ENCODE data around the gene NTRK2. TPM values are rescaled to one million over a fixed set of nuclear protein-coding genes. Genes with fewer than 3 reads are reported as not detected.

NTRK2 gene
- total RNA-seq, 1 donor from 2014 or later: 221 TPM

DNA sequence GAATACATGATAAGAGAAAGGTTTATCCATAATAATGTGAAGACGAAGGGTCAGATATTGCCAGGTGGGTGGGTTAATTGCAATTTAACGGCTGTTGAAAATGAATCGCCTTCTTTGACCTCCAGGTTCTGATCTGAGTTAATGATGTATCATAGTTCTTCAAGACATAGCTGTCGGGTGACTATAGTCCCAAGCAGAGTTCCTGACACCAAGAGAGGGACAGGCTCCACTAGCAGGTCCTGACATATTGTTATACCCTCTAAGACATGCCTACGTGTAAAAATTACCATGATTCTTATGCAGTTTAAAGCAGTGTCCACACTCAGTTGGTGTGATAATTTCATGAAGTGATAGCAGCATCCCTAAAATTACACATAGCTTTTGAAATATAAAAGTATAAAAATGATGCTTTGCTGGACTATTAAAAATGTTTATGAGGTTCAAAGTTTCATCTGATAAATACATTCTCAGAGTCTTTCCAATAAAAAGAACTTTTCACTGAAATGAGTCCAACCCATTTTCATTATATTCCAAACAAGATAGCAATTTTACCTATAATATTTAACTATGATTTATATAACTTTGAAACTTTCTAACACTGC, 53.0 kb downstream of the NTRK2 start:
- no peak for FAIRE-seq
- no peak for DNase-seq (ENCODE audit: low spot score in 2 of 2)

- FAIRE-seq: no peak
- no peak for DNase-seq (ENCODE audit: low spot score in 2 of 2)
These were observed 53.9 kb downstream of the NTRK2 start for GRCh38 chr9:84723426-84723825.

- no peak for FAIRE-seq
- DNase-seq (ENCODE audit: low spot score in 2 of 2): no peak
These were observed 62.2 kb downstream of the NTRK2 start for GRCh38 chr9:84731696-84732095.

GRCh38 chr9:84736081-84736480, 66.6 kb downstream of the NTRK2 start:
- DNase-seq (ENCODE audit: low spot score in 2 of 2): no peak
- FAIRE-seq: no peak

GRCh38 chr9:84736536-84736935, 67.0 kb downstream of the NTRK2 start:
- no peak for FAIRE-seq
- DNase-seq (ENCODE audit: low spot score in 2 of 2): no peak

GRCh38 chr9:84738353-84738752, 68.8 kb downstream of the NTRK2 start:
- DNase-seq (ENCODE audit: low spot score in 2 of 2) (no peak), FAIRE-seq (no peak)

DNA sequence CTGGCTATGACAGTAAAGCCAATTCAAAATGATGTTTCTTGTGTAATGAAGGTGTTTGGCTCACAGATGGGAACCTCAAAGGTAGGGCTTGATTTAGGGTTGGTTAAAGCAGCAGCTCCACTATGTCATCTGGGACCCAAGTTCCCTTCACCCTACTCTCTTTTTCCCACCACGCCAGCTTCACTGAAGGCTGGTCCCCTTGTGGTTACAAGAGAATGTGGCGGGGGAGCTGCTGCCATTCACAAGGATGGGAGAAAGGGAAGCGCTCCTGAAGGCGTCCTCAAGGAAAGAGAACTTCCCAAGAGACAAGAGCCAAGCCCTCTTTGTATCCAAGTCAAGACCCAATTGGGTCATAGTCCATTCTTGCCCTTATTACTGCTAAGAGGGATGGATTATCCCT, 72.7 kb downstream of the NTRK2 start:
- FAIRE-seq: no peak
- DNase-seq (ENCODE audit: low spot score in 2 of 2): no peak

GRCh38 chr9:84744195-84744594, 74.7 kb downstream of the NTRK2 start:
- FAIRE-seq (no peak), DNase-seq (ENCODE audit: low spot score in 2 of 2) (no peak)

DNA sequence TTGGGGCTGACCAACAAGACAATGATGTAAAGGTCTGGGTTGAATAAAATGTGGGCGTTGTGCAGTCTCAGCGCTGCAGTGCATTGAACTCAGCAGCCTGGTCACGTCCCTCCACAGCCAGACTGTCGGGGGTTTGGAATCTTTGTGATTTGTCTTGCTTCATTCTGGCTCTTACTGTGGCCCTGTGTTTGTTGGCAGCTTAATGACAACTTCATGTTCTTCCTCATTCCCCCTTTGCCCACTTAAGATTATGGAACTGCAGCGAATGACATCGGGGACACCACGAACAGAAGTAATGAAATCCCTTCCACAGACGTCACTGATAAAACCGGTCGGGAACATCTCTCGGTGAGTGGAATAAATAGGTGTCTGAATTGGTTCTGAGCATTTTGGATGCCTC, 75.2 kb downstream of the NTRK2 start:
- no peak for DNase-seq (ENCODE audit: low spot score in 2 of 2)
- FAIRE-seq: no peak

DNA sequence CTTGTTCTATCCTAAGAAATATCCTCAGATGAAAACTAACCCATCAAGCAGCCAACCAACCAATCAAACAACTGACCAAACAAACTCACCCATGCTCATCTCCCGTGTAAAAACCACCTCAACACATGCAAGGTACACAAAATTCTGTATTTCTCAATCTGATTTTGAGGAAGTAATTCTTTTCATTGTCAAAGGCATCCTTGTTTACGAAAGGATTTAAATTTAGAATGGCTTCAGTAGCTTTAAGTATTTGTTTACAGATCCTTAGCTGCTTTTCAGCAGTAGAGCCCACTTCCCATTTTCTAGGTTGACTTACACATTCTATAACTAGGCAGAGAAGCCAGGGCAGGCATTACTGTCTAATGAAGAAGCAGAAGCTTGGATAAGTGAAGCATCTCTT, 78.6 kb downstream of the NTRK2 start:
- DNase-seq (ENCODE audit: low spot score in 2 of 2) (no peak), FAIRE-seq (no peak)

DNA sequence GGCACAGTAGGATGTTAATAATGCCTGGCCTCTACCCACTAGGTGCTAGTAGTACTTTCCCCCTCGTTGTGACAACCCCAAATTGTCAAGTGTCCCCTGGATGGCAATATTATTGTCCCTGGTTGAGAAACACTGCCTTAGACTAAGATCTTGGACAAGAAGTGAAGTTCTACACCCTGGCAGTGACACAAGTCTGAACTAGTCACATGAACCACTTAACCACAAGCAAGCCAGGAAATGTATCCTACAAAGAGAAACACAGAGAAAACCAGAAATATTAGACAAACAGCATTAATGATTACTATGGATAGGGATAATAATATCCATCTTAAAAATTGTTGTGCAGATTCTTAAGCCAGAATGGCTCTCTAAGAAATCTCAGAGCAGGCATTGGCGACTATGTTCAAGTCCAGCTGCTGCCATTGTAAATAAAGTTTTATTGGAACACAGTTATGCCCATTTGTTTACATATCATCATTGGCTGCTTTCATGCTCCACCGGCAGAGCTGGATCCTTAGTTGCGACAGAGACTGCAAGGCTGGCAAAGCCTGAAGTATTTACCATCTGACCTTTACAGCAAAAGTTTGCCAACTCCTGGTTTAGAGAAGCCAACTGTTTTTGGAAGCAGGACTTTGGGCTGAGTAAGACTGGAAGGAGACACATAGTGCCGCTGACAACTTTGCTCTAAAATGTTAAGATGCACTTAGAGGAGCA, 80.8 kb downstream of the NTRK2 start:
- no peak for DNase-seq (ENCODE audit: low spot score in 2 of 2)
- FAIRE-seq: no peak

DNA sequence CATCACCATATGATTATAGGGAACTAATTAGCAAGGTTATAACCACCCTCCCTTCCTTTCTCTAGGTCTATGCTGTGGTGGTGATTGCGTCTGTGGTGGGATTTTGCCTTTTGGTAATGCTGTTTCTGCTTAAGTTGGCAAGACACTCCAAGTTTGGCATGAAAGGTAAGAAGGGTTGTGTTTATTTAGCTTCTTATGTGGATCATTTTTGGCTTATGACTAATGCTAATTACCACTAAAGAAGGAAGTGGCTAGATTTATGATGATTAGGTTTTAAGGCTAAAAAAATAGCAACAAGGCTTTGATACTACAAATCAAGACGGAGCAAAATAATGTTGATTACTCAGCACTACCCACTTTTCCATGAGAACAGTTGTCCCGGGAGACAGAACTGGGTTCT, 82.4 kb downstream of the NTRK2 start:
- no peak for FAIRE-seq
- no peak for DNase-seq (ENCODE audit: low spot score in 2 of 2)

DNA sequence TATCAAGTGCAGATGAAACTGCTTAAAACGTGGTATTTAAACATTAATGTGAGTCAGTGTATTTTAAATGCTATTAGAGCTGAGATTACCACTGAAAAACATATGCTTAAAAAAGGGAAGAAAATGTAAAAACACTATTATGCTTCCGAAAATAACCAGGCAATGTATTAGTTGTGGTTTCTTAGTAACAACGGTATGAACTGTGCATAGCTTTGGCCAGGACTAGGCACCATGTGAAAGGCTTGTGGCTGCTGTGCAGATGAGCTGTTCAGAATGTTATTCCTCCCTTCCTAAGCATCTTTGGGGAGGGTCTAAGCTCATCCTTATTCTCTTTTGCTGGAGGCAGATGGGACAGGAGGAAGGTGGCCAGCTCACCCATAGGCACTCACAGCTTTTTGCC, 84.9 kb downstream of the NTRK2 start:
- DNase-seq (ENCODE audit: low spot score in 2 of 2) (no peak), FAIRE-seq (no peak)

GRCh38 chr9:84754881-84755280, 85.4 kb downstream of the NTRK2 start:
- no peak for DNase-seq (ENCODE audit: low spot score in 2 of 2)
- FAIRE-seq: no peak

DNA sequence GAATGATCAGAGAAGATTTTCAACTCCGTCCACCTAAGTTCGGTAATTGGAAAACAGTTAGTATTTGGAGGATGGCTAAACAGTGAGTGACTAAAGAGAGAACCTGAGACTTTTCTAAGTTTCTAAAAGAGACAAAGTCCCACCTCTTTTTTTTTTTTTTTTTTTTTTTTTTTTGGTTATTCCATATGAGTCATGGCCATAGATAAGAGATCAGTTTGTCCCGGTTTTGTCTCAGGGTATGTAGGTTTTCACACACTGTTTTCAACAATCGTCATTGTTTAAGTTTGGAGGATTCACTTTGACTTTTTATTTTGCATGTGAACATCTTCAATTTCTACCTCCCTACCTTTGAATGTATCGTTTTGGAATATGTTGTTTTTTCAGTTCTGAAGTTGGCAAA, 85.9 kb downstream of the NTRK2 start:
- FAIRE-seq (no peak), DNase-seq (ENCODE audit: low spot score in 2 of 2) (no peak)

GRCh38 chr9:84756171-84756570, 86.6 kb downstream of the NTRK2 start:
- DNase-seq (ENCODE audit: low spot score in 2 of 2) (no peak), FAIRE-seq (no peak)

GRCh38 chr9:84756731-84757130, 87.2 kb downstream of the NTRK2 start:
- DNase-seq (ENCODE audit: low spot score in 2 of 2): no peak
- no peak for FAIRE-seq

GRCh38 chr9:84758817-84759216, 89.3 kb downstream of the NTRK2 start:
- no peak for DNase-seq (ENCODE audit: low spot score in 2 of 2)
- no peak for FAIRE-seq

DNA sequence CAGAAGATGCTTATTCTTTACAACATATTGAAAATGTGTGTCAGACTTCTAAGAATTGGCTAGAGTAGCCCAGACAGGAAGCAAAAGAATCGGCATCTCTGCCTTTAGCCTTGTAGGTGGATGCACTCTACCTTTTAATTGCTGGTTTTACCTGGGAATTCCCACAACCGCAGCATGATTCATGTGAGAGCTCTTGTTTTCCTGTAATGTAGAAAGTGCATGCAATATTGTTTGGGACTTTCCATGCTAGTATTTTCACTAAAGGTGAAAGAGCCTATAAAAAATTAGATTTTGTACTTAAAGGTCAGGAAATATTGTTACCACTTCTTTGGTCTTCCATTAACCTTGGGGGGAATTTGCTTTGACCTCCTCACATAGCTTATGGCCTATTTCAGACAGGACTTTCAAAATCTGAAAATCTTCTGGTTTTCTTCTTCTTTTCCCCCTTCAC, 89.8 kb downstream of the NTRK2 start:
- FAIRE-seq (no peak), DNase-seq (ENCODE audit: low spot score in 2 of 2) (no peak)

GRCh38 chr9:84759804-84760203, 90.3 kb downstream of the NTRK2 start:
- no peak for FAIRE-seq

GRCh38 chr9:84761137-84761808, 91.7 kb downstream of the NTRK2 start:
- FAIRE-seq (no peak), DNase-seq (ENCODE audit: low spot score in 2 of 2) (no peak)

More at GRCh38 chr9:84759804-84760203, 90.3 kb downstream of the NTRK2 start:
- no peak for DNase-seq (ENCODE audit: low spot score in 2 of 2)

DNA sequence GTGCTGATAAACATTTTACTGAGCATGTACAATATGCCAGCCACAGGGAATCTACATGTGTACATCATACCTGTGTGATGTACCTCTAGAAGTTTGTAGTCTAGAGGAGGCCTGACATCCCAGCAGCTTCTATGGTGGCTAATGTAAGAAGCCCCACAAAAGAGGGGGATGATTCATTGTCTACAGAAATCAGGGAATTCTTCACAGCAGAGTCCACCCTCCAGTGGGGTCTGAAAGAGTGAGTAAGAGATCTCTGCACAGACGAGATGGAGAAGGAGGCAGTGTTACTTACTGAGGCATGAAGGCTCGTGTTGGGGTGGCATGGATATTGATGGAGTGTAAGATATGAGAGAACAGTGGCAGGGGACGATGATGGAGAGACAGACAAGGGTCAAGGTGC, 103.0 kb downstream of the NTRK2 start:
- no peak for FAIRE-seq
- no peak for DNase-seq (ENCODE audit: low spot score in 2 of 2)
